ENCODE data around the gene DUSP23. TPM values are rescaled to one million over a fixed set of nuclear protein-coding genes. Genes with fewer than 3 reads are reported as not detected.

Gene DUSP23
- total RNA-seq, 1 donor from 2014 or later, result 40.1 TPM

GRCh38 chr1:159803956-159804689 lies 23.4 kb downstream of the DUSP23 start:
- TF ChIP-seq, protein P1, sequence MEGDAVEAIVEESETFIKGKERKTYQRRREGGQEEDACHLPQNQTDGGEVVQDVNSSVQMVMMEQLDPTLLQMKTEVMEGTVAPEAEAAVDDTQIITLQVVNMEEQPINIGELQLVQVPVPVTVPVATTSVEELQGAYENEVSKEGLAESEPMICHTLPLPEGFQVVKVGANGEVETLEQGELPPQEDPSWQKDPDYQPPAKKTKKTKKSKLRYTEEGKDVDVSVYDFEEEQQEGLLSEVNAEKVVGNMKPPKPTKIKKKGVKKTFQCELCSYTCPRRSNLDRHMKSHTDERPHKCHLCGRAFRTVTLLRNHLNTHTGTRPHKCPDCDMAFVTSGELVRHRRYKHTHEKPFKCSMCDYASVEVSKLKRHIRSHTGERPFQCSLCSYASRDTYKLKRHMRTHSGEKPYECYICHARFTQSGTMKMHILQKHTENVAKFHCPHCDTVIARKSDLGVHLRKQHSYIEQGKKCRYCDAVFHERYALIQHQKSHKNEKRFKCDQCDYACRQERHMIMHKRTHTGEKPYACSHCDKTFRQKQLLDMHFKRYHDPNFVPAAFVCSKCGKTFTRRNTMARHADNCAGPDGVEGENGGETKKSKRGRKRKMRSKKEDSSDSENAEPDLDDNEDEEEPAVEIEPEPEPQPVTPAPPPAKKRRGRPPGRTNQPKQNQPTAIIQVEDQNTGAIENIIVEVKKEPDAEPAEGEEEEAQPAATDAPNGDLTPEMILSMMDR (IDR thresholded peaks at IDR 0.05; ENCODE audit: unreplicated experiment), result no peak
- H3K27ac Mint-ChIP-seq, result no peak overlapping the region
- no peaks in the 10 kb centered on the region for H3K4me1 Mint-ChIP-seq
- DNase-seq (ENCODE audit: low spot score in 2 of 2, unreplicated experiment in 2 of 2), result no peak
- H3K27me3 Mint-ChIP-seq (ENCODE audit: low read depth), result peaks cover 48% of the 10 kb centered on the region
- no peaks in the 10 kb centered on the region for H3K36me3 Mint-ChIP-seq
- no peak overlapping the region for H3K4me3 Mint-ChIP-seq
- H3K9me3 Mint-ChIP-seq, result no peaks in the 10 kb centered on the region

- Mint-ChIP-seq H3K4me3 (no peak overlapping the region), H3K36me3 (no peaks in the 10 kb centered on the region), H3K4me1 (no peaks in the 10 kb centered on the region), H3K9me3 (no peaks in the 10 kb centered on the region), H3K27ac (no peak overlapping the region), H3K27me3 (ENCODE audit: low read depth) (peaks cover 52% of the 10 kb centered on the region)
- TF ChIP-seq, protein P1 (IDR thresholded peaks at IDR 0.05; ENCODE audit: unreplicated experiment), result no peak
- no peak for DNase-seq (ENCODE audit: low spot score in 2 of 2, unreplicated experiment in 2 of 2)
These were observed 24.2 kb downstream of the DUSP23 start for GRCh38 chr1:159804924-159805323.

GRCh38 chr1:159815926-159816325 lies 35.2 kb downstream of the DUSP23 start:
- TF ChIP-seq, protein P1 (IDR thresholded peaks at IDR 0.05; ENCODE audit: unreplicated experiment), result no peak
- DNase-seq (ENCODE audit: low spot score in 2 of 2, unreplicated experiment in 2 of 2), result no peak
- Mint-ChIP-seq H3K27ac (no peak overlapping the region), H3K27me3 (ENCODE audit: low read depth) (peaks cover 45% of the 10 kb centered on the region), H3K36me3 (no peaks in the 10 kb centered on the region), H3K4me1 (no peaks in the 10 kb centered on the region), H3K4me3 (no peak overlapping the region), H3K9me3 (no peaks in the 10 kb centered on the region)

- H3K27ac Mint-ChIP-seq, result no peak overlapping the region
- H3K4me1 Mint-ChIP-seq, result no peaks in the 10 kb centered on the region
- no peaks in the 10 kb centered on the region for H3K36me3 Mint-ChIP-seq
- TF ChIP-seq, protein P1 (IDR thresholded peaks at IDR 0.05; ENCODE audit: unreplicated experiment), result no peak
- peaks cover 43% of the 10 kb centered on the region for H3K27me3 Mint-ChIP-seq (ENCODE audit: low read depth)
- H3K4me3 Mint-ChIP-seq, result no peak overlapping the region
- DNase-seq (ENCODE audit: low spot score in 2 of 2, unreplicated experiment in 2 of 2), result no peak
- no peaks in the 10 kb centered on the region for H3K9me3 Mint-ChIP-seq
These were observed 36.7 kb downstream of the DUSP23 start for GRCh38 chr1:159817276-159818041.

DNA sequence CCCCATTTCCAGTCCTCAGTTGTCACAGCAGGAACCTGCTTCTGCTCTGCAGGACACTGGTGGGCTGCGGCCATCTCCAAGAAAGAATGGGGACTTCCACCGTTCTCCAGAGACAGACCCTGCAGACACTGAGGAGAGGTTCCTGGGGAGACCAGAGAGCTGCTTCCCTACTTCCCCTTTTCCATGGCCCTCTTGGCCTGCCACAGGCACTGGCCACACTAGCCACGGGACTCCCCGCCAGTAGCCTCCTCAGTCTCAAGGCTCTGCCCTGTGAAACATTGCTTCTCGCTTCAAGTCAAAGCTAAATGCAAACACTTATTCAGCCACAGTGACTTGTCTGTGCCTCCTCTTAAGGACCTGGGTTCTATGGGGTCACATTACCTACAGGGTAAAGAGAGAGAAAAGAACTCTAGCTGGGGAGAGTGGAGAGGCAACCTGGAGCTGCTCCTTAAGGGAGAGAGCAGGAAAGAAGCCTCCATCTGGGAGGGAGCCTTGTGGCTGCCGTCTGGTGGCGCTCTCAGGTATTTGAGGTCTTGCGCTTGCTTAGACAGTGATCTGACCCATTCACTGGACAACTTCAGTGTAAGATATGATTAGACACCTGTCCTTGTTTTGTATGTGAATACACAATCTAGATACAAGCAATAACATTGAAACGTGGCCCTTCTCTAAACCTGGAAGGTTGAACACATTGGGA lies 40.6 kb downstream of the DUSP23 start:
- Mint-ChIP-seq H3K27me3 (ENCODE audit: low read depth) (peaks cover 32% of the 10 kb centered on the region), H3K4me1 (peaks cover 30% of the 10 kb centered on the region), H3K36me3 (no peaks in the 10 kb centered on the region), H3K4me3 (no peak overlapping the region), H3K9me3 (no peaks in the 10 kb centered on the region), H3K27ac (no peak overlapping the region)
- no peak for DNase-seq (ENCODE audit: low spot score in 2 of 2, unreplicated experiment in 2 of 2)
- TF ChIP-seq, protein P1 (IDR thresholded peaks at IDR 0.05; ENCODE audit: unreplicated experiment), result no peak

Measured in mesothelial cell of epicardium (in vitro differentiated cells).